ENCODE measurements around the gene CSNK2B.

CSNK2B gene

GRCh38 chr6:31627690-31628287 is 38.1 kb upstream of the CSNK2B start:
- Histone ChIP-seq H3K79me2 (peaks cover 12% of the 10 kb centered on the region), H2AFZ (no peak overlapping the region), H3K9ac (no peak overlapping the region), H3K27ac (no peak overlapping the region), H3K36me3 (ENCODE audit: control insufficient read depth, insufficient read depth, low read length) (no peaks in the 10 kb centered on the region), H3K4me3 (ENCODE audit: low read depth, low read length) (no peak overlapping the region), H3K9me3 (ENCODE audit: control insufficient read depth, low read length) (no peaks in the 10 kb centered on the region), H3K27me3 (ENCODE audit: control insufficient read depth, insufficient read depth, low read length) (no peaks in the 10 kb centered on the region), H3K4me2 (ENCODE audit: low read length) (no peak overlapping the region), H3K4me1 (no peaks in the 10 kb centered on the region)
- TF ChIP-seq, protein P1, sequence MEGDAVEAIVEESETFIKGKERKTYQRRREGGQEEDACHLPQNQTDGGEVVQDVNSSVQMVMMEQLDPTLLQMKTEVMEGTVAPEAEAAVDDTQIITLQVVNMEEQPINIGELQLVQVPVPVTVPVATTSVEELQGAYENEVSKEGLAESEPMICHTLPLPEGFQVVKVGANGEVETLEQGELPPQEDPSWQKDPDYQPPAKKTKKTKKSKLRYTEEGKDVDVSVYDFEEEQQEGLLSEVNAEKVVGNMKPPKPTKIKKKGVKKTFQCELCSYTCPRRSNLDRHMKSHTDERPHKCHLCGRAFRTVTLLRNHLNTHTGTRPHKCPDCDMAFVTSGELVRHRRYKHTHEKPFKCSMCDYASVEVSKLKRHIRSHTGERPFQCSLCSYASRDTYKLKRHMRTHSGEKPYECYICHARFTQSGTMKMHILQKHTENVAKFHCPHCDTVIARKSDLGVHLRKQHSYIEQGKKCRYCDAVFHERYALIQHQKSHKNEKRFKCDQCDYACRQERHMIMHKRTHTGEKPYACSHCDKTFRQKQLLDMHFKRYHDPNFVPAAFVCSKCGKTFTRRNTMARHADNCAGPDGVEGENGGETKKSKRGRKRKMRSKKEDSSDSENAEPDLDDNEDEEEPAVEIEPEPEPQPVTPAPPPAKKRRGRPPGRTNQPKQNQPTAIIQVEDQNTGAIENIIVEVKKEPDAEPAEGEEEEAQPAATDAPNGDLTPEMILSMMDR (IDR thresholded peaks at IDR 0.05) = no peak

DNA sequence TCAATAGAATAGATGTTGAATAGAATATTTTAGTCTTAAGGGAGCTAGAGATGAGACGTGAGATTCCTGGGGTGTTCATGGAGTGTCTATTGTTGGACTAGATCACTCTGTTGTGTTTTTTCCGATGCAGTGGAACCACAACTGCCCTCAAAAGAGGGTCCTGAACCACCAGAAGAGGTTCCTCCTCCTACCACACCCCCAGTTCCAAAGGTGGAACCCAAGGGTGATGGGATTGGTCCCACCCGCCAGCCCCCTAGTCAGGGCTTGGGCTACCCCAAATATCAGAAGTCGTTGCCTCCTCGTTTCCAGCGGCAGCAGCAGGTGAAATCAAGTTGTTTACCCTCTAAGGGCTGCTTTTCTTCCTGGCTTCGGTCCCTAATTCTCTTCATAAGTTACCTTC is 36.9 kb upstream of the CSNK2B start:
- Histone ChIP-seq H3K36me3 (ENCODE audit: control insufficient read depth, insufficient read depth, low read length) (no peaks in the 10 kb centered on the region), H3K27me3 (ENCODE audit: control insufficient read depth, insufficient read depth, low read length) (no peaks in the 10 kb centered on the region), H3K4me1 (no peaks in the 10 kb centered on the region), H3K9me3 (ENCODE audit: control insufficient read depth, low read length) (no peaks in the 10 kb centered on the region), H3K79me2 (peaks cover 12% of the 10 kb centered on the region), H3K9ac (no peak overlapping the region), H3K27ac (no peak overlapping the region), H3K4me3 (ENCODE audit: low read depth, low read length) (no peak overlapping the region), H3K4me2 (ENCODE audit: low read length) (no peak overlapping the region), H2AFZ (no peak overlapping the region)
- TF ChIP-seq, protein P1 (IDR thresholded peaks at IDR 0.05) = no peak

GRCh38 chr6:31630177-31630934 is 35.5 kb upstream of the CSNK2B start:
- no peaks in the 10 kb centered on the region for H3K27me3 ChIP-seq (ENCODE audit: control insufficient read depth, insufficient read depth, low read length)
- peaks cover 14% of the 10 kb centered on the region for H3K79me2 ChIP-seq
- no peak overlapping the region for H2AFZ ChIP-seq
- no peaks in the 10 kb centered on the region for H3K9me3 ChIP-seq (ENCODE audit: control insufficient read depth, low read length)
- no peak overlapping the region for H3K9ac ChIP-seq
- H3K4me1 ChIP-seq = no peaks in the 10 kb centered on the region
- no peak overlapping the region for H3K4me3 ChIP-seq (ENCODE audit: low read depth, low read length)
- TF ChIP-seq, protein P1 (IDR thresholded peaks at IDR 0.05) = no peak
- no peak overlapping the region for H3K4me2 ChIP-seq (ENCODE audit: low read length)
- no peak overlapping the region for H3K27ac ChIP-seq
- no peaks in the 10 kb centered on the region for H3K36me3 ChIP-seq (ENCODE audit: control insufficient read depth, insufficient read depth, low read length)

- no peaks in the 10 kb centered on the region for H3K36me3 ChIP-seq (ENCODE audit: control insufficient read depth, insufficient read depth, low read length)
- no peak overlapping the region for H3K27ac ChIP-seq
- H3K79me2 ChIP-seq = peaks cover 11% of the 10 kb centered on the region
- no peaks in the 10 kb centered on the region for H3K4me1 ChIP-seq
- no peaks in the 10 kb centered on the region for H3K27me3 ChIP-seq (ENCODE audit: control insufficient read depth, insufficient read depth, low read length)
- no peak overlapping the region for H3K4me3 ChIP-seq (ENCODE audit: low read depth, low read length)
- H3K9ac ChIP-seq = no peak overlapping the region
- no peaks in the 10 kb centered on the region for H3K9me3 ChIP-seq (ENCODE audit: control insufficient read depth, low read length)
- H2AFZ ChIP-seq = no peak overlapping the region
- TF ChIP-seq, protein P1 (IDR thresholded peaks at IDR 0.05) = no peak
- H3K4me2 ChIP-seq (ENCODE audit: low read length) = no peak overlapping the region
Observed at GRCh38 chr6:31631209-31631608, 34.7 kb upstream of the CSNK2B start.
